Breast epithelium (tissue), 4 donors: ENCODE results near the gene SLC5A6. TPM values are rescaled to one million over a fixed set of nuclear protein-coding genes. Genes with fewer than 3 reads are reported as not detected.

ENCODE experiments used
- DNase-seq, 2 donors: peaks; one replicate each; pipeline ENCODE4 v3.0.0-alpha.2; 2019; ENCODE audit warnings: low spot score in 2 of 2
- H3K27ac ChIP-seq, 2 donors: fragments of 200-600 bp; sonication (generic) in 1 of 2; one replicate each; pipeline ENCODE4 v1.5.1; 2016 to 2019; ENCODE audit warnings: mild to moderate bottlenecking in 1 of 2
- H3K27me3 ChIP-seq, 2 donors: fragments of 200-600 bp; sonication (generic) in 1 of 2; one replicate each; pipeline versions ENCODE4 v1.5.1 to v1.6.0; 2017 to 2019; ENCODE audit warnings: control low read depth in 1 of 2, mild to moderate bottlenecking in 1 of 2
- H3K36me3 ChIP-seq: fragments of 200-600 bp; one replicate; pipeline ENCODE4 v1.5.1; 2019
- H3K4me1 ChIP-seq, 2 donors: fragments of 200-600 bp; sonication (generic); one replicate each; pipeline ENCODE4 v1.5.1; 2016 to 2019; ENCODE audit warnings: control low read depth in 1 of 2
- H3K4me3 ChIP-seq, 3 donors: fragments of 200-600 bp; sonication (generic); 1 replicate in 2 of 3; 2 replicates in 1 of 3; pipeline ENCODE4 v1.5.1; 2016 to 2019; ENCODE audit warnings: mild to moderate bottlenecking in 3 of 3, moderate library complexity in 2 of 3
- H3K9me3 ChIP-seq, 2 donors: fragments of 200-600 bp; sonication (generic) in 1 of 2; one replicate each; pipeline ENCODE4 v1.5.1; 2016 to 2019; ENCODE audit warnings: control low read depth in 1 of 2
- POLR2A ChIP-seq: fragments of 450-650 bp; IDR thresholded peaks from one replicate; pipeline ENCODE4 v1.6.1; 2016; ENCODE audit warnings: antibody characterized with exemption, mild to moderate bottlenecking, moderate library complexity
- POLR2AphosphoS5 ChIP-seq, 3 donors: sonication (generic); formaldehyde crosslinking; IDR thresholded peaks; one replicate each; pipeline ENCODE4 v1.6.1; 2017; ENCODE audit warnings: antibody characterized with exemption in 3 of 3
- intact Hi-C: fragments of 100-400 bp; cut with DNase I; formaldehyde crosslinking; loops from one replicate; pipeline ENCODE4 v1.15.1; 2023; ENCODE audit warnings: low total_unique reads
- total RNA-seq, 3 donors: library from RNA; depleted of rRNA; stranded (reverse); fragments of >200 nt; gene quantifications; one replicate each; pipeline ENCODE4 v1.1.0, GENCODE V29; 2016
- TF ChIP-seq, protein P1 (sequence below), 3 donors: fragments of 450-650 bp; IDR thresholded peaks; one replicate each; pipeline ENCODE4 v1.5.1; 2016 to 2017; ENCODE audit warnings: antibody characterized with exemption in 3 of 3, mild to moderate bottlenecking in 3 of 3, moderate library complexity in 3 of 3

SLC5A6 gene
- total RNA-seq, 3 donors from 2014 or later, result 43.4 to 86.2 (median 84.9) TPM

- Histone ChIP-seq H3K27ac (no peak overlapping the region), H3K4me1 (no peaks in the 10 kb centered on the region), H3K4me3 (no peak overlapping the region), H3K9me3 (no peaks in the 10 kb centered on the region), H3K36me3 (no peaks in the 10 kb centered on the region), H3K27me3 (no peaks in the 10 kb centered on the region)
- no peak for DNase-seq
- intact Hi-C loops, result no loop called here
- TF ChIP-seq POLR2A, result no peak
- TF ChIP-seq POLR2AphosphoS5 (IDR thresholded peaks at IDR 0.05), result no peak
- TF ChIP-seq, protein P1, sequence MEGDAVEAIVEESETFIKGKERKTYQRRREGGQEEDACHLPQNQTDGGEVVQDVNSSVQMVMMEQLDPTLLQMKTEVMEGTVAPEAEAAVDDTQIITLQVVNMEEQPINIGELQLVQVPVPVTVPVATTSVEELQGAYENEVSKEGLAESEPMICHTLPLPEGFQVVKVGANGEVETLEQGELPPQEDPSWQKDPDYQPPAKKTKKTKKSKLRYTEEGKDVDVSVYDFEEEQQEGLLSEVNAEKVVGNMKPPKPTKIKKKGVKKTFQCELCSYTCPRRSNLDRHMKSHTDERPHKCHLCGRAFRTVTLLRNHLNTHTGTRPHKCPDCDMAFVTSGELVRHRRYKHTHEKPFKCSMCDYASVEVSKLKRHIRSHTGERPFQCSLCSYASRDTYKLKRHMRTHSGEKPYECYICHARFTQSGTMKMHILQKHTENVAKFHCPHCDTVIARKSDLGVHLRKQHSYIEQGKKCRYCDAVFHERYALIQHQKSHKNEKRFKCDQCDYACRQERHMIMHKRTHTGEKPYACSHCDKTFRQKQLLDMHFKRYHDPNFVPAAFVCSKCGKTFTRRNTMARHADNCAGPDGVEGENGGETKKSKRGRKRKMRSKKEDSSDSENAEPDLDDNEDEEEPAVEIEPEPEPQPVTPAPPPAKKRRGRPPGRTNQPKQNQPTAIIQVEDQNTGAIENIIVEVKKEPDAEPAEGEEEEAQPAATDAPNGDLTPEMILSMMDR (IDR thresholded peaks at IDR 0.05), result no peak
Measured at GRCh38 chr2:27159271-27159670, 52.8 kb downstream of the SLC5A6 start.

- Histone ChIP-seq H3K36me3 (no peaks in the 10 kb centered on the region), H3K27me3 (no peaks in the 10 kb centered on the region), H3K4me1 (no peaks in the 10 kb centered on the region), H3K9me3 (no peaks in the 10 kb centered on the region), H3K27ac (no peak overlapping the region), H3K4me3 (no peak overlapping the region)
- DNase-seq, result no peak
- TF ChIP-seq, protein P1 (IDR thresholded peaks at IDR 0.05), result no peak
- TF ChIP-seq POLR2A (no peak), POLR2AphosphoS5 (IDR thresholded peaks at IDR 0.05) (no peak)
- intact Hi-C loops, result no loop called here
Measured at GRCh38 chr2:27158468-27158867, 53.6 kb downstream of the SLC5A6 start.

- Histone ChIP-seq H3K4me1 (no peaks in the 10 kb centered on the region), H3K27me3 (no peaks in the 10 kb centered on the region), H3K9me3 (no peaks in the 10 kb centered on the region), H3K36me3 (no peaks in the 10 kb centered on the region), H3K27ac (no peak overlapping the region), H3K4me3 (no peak overlapping the region)
- intact Hi-C loops, result no loop called here
- no peak for DNase-seq
- TF ChIP-seq POLR2A (no peak), POLR2AphosphoS5 (IDR thresholded peaks at IDR 0.05) (no peak)
- TF ChIP-seq, protein P1 (IDR thresholded peaks at IDR 0.05), result no peak
Measured at GRCh38 chr2:27155069-27155520, 57.0 kb downstream of the SLC5A6 start.

DNA sequence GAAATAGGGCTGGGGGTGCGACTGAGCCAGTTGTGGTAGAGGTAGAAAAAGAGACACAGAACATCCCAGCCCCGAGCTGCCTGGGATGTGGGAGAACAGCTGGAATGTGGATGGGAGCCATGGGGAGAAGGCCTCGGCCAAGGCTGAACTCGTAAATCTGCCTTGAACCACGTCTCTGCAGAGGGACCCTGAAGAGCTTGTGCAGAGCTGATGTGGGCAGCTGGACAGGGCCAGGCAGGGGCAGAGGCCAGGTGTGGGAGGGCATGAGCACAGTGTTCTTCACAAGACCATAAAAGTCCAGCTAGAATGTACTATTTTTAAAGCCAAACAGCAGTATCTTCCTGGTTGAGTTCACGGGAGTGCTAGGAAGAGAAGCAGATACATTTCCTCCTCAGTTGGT is 57.6 kb downstream of the SLC5A6 start:
- no peak overlapping the region for H3K4me3 ChIP-seq
- H3K4me1 ChIP-seq, result no peaks in the 10 kb centered on the region
- TF ChIP-seq POLR2A, result no peak
- TF ChIP-seq, protein P1 (IDR thresholded peaks at IDR 0.05), result no peak
- no peak for TF ChIP-seq POLR2AphosphoS5 (IDR thresholded peaks at IDR 0.05)
- no peak overlapping the region for H3K27ac ChIP-seq
- H3K27me3 ChIP-seq, result no peaks in the 10 kb centered on the region
- DNase-seq, result no peak
- no peaks in the 10 kb centered on the region for H3K9me3 ChIP-seq
- intact Hi-C loops, result no loop called here
- no peaks in the 10 kb centered on the region for H3K36me3 ChIP-seq

- TF ChIP-seq, protein P1 (IDR thresholded peaks at IDR 0.05), result no peak
- TF ChIP-seq POLR2A (no peak), POLR2AphosphoS5 (IDR thresholded peaks at IDR 0.05) (no peak)
Measured at GRCh38 chr2:27152796-27153464, 59.1 kb downstream of the SLC5A6 start.

More at GRCh38 chr2:27152796-27153464, 59.1 kb downstream of the SLC5A6 start:
- Histone ChIP-seq H3K36me3 (no peaks in the 10 kb centered on the region), H3K4me3 (no peak overlapping the region), H3K4me1 (no peaks in the 10 kb centered on the region), H3K9me3 (no peaks in the 10 kb centered on the region), H3K27me3 (no peaks in the 10 kb centered on the region), H3K27ac (no peak overlapping the region)
- intact Hi-C loops, result no loop called here
- DNase-seq, result no peak
